Epithelial cell of esophagus (primary cell): ENCODE results near the gene CATSPERD.
"Not testable (repeated sequence)": the region's sequence is repeated elsewhere in the genome, so short reads cannot be mapped to it uniquely, and the experiment has no call there.

Source experiments
- DNase-seq: peaks from one replicate; pipeline ENCODE4 v3.0.0; 2010; ENCODE audit warnings: low read depth
- H3K4me3 ChIP-seq: 2 replicates; pipeline ENCODE4 v1.5.1; 2011; ENCODE audit warnings: mild to moderate bottlenecking, low read length, control low read depth
- TF ChIP-seq, protein P1 (sequence below): IDR thresholded peaks from 2 replicates; pipeline ENCODE4 v1.5.1; 2011; ENCODE audit warnings: low read depth, mild to moderate bottlenecking, low read length, control low read depth, inconsistent platforms; ENCODE audit not compliant: insufficient read depth; ENCODE audit errors: missing control alignments

Gene CATSPERD

GRCh38 chr19:5696196-5697021 is 24.0 kb upstream of the CATSPERD start:
- no peak overlapping the region for H3K4me3 ChIP-seq
- no peak for DNase-seq
- TF ChIP-seq, protein P1, sequence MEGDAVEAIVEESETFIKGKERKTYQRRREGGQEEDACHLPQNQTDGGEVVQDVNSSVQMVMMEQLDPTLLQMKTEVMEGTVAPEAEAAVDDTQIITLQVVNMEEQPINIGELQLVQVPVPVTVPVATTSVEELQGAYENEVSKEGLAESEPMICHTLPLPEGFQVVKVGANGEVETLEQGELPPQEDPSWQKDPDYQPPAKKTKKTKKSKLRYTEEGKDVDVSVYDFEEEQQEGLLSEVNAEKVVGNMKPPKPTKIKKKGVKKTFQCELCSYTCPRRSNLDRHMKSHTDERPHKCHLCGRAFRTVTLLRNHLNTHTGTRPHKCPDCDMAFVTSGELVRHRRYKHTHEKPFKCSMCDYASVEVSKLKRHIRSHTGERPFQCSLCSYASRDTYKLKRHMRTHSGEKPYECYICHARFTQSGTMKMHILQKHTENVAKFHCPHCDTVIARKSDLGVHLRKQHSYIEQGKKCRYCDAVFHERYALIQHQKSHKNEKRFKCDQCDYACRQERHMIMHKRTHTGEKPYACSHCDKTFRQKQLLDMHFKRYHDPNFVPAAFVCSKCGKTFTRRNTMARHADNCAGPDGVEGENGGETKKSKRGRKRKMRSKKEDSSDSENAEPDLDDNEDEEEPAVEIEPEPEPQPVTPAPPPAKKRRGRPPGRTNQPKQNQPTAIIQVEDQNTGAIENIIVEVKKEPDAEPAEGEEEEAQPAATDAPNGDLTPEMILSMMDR, result no peak

DNA sequence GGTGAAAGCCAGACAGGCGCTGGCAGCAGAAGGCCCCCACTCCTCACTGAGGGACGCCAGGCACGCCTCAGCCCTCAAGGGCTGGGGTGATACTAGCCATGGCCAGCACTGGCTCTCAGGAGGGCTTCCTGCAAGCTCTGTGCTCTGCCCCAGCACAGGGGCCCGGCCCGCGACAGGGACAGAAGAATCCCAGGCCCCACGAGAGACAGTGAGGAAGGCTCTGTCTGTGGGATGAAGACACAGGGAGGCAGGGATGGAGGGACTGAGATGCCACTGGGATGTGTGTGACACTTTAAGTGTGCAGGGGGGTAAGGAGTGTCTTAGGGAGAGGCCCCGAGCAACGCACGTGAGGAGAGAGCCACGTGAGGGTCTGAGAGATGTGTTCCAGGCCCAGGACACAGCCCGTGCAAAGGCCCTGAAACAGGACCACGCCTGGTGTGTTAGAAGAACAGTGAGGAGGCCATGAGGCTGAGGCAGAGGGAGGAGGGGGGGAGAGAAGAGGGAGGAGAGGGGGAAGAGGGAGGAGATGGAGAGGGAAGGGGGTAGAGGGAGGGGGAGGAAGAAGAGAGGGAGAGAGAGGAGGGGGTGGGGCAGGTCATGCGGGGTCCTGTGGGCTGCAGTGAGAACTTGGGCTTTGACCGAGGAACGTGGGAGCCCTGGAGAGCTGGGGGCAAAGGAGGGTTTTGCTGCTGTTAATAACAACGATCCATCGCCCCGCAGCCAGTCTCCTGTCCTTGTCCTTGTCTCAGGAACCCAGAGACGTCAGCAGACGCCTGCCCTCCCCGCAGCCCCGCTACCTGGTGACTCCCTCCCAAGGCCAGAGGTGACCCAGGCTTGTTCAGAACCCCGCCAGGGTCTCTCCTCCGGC is 23.2 kb upstream of the CATSPERD start:
- DNase-seq, result no peak
- TF ChIP-seq, protein P1, result no peak
- H3K4me3 ChIP-seq, result no peak overlapping the region

- DNase-seq, result no peak
- TF ChIP-seq, protein P1, result no peak
- H3K4me3 ChIP-seq, result no peak overlapping the region
Measured at GRCh38 chr19:5697890-5698634, 22.4 kb upstream of the CATSPERD start.

DNA sequence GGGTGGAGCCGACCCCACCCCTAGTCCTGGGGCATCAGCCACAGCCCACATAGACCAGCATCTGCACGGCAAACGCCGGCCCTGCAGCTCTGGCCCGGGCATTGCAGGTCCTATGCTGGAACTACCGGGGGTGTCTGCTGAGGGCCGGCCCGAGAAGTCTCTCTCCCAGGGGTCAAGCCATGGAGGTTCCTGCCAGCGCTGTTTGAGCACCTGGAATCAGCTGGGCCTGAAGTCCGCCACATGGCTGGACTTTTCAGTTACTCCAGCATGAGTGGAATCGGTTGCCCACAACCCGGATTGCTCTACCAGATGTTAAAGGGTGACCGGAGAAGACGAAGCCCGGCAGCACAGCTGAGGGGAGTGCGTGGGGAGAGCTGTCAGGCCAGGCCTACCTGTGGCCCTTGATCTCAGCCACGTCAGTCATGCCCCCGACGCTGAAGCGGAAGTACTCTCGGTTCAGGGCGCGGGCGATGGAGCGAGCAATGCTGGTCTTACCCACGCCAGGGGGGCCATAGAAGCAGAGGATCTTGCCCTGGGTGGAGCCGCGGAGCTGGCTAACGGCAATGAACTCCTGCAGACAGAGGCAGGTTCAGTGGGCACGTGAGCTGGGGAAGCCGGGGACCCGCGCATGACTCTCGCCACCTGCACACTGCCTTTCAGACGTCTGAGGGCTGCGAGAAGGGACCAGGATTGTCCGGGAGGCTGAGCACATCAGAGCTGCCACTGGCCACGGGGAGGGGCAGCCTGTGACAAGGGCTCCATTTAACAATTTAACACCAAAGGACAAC is 21.6 kb upstream of the CATSPERD start:
- DNase-seq, result no peak
- no peak overlapping the region for H3K4me3 ChIP-seq
- TF ChIP-seq, protein P1, result no peak

GRCh38 chr19:5700455-5701092 is 19.9 kb upstream of the CATSPERD start:
- DNase-seq, result no peak
- TF ChIP-seq, protein P1, result no peak
- no peak overlapping the region for H3K4me3 ChIP-seq

- not testable (repeated sequence) for H3K4me3 ChIP-seq, DNase-seq
Measured at GRCh38 chr19:5702053-5702410, 18.4 kb upstream of the CATSPERD start.
